SJSA1 (cell line): ENCODE results near the gene EIF1AX. TPM values are rescaled to one million over a fixed set of nuclear protein-coding genes. Genes with fewer than 3 reads are reported as not detected.

ENCODE experiments used
- DNase-seq, 2 experiments: peaks; one replicate each; pipeline ENCODE4 v3.0.0-alpha.2; 2015 to 2020; ENCODE audit warnings: low spot score in 2 of 2, low read depth in 1 of 2
- H3K27ac ChIP-seq: fragments of 250-450 bp; sonication (Bioruptor Pico); 2 replicates; pipeline ENCODE4 v1.5.1; 2020; ENCODE audit warnings: mild to moderate bottlenecking, moderate library complexity
- H3K27me3 ChIP-seq: fragments of 250-450 bp; sonication (Bioruptor Pico); replicated peaks from 2 replicates; pipeline ENCODE4 v1.5.1; 2020; ENCODE audit warnings: mild to moderate bottlenecking, moderate library complexity
- H3K36me3 ChIP-seq: fragments of 250-450 bp; sonication (Bioruptor Pico); 2 replicates; pipeline ENCODE4 v1.5.1; 2020; ENCODE audit warnings: mild to moderate bottlenecking
- H3K4me1 ChIP-seq: fragments of 250-450 bp; sonication (Bioruptor Pico); replicated peaks from 2 replicates; pipeline ENCODE4 v1.6.1; 2021; ENCODE audit warnings: mild to moderate bottlenecking
- H3K4me3 ChIP-seq: fragments of 250-450 bp; sonication (Bioruptor Pico); 2 replicates; pipeline ENCODE4 v1.5.1; 2020; ENCODE audit warnings: mild to moderate bottlenecking
- H3K9me3 ChIP-seq: fragments of 250-450 bp; sonication (Bioruptor Pico); replicated peaks from 2 replicates; pipeline ENCODE4 v1.5.1; 2020; ENCODE audit warnings: mild to moderate bottlenecking
- total RNA-seq: library from RNA; depleted of rRNA; stranded (reverse); fragments of >200 nt; shearing (Covaris generic); gene quantifications from 2 replicates; pipeline ENCODE4 v1.2.3, GENCODE V29; 2014; rRNA removed

Gene EIF1AX
- total RNA-seq, 1 experiment from 2014 or later = 58.9 TPM

DNA sequence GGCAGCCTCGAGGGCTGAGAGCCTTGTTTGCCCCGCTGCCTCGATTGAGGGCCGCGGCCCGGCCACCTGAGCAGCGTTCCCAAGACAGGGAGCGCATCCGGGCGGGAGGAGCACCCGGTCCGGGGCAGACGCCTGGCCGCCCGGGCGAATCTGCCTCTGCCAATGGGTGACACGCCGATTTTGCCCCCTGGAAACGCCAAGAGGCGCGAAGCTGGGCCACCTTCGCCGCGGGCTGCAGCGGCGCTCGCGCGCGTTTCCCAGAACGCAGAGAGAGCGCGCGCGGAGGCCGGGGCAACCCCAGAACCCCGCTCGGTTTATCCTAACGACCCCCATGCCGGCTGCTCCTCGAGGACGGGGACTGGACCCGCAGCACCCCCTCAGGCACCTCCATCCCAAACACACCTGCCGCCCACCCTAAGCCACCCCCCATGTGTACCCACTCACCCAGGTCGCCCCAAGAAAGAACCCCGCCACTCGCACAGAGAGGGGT lies 25.5 kb downstream of the EIF1AX start:
- H3K4me3 ChIP-seq = no peak overlapping the region
- 0 out of 2 replicates have a peak, but pooled peaks cover 5% of the 10 kb centered on the region for H3K27me3 ChIP-seq
- no peak for DNase-seq
- H3K4me1 ChIP-seq = no peaks in the 10 kb centered on the region
- H3K36me3 ChIP-seq = no peaks in the 10 kb centered on the region
- H3K9me3 ChIP-seq = no peaks in the 10 kb centered on the region
- no peak overlapping the region for H3K27ac ChIP-seq

DNA sequence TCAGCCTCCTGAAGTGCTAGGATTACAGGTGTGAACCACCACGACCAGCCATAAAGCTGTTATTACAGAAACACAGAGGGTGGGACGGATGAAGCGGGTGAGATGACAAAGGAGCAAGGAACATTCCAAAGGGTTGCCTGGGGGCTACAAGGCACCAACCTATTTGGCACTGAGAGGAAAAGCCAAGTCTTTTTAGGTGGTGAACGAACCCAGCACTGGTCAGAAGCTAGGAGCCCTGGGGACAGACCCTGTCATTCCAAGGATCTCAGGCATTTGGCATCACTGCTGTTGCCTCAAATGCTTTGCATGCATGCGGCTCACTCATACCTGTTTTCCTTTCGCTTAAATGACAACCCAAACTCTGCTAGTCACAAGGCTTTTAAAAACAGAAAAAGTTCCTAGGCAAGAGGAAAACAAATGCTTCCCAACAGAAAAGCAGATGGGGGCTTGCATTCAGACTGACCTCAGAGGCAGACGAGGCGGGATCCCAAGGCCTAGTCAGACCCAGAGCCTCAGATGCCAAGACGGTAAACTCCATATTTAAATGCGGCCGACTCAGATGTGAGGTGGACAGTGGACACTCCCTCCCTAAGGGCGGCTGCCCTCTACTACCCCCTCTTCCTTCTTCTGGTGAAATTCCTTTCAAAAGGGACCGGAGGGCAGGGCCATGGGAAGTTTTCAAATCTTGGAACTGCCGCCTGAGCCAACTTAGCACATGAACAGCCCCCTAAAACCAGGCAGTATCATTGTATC lies 29.4 kb downstream of the EIF1AX start:
- H3K27ac ChIP-seq = no peak overlapping the region
- no peaks in the 10 kb centered on the region for H3K36me3 ChIP-seq
- H3K4me1 ChIP-seq = no peaks in the 10 kb centered on the region
- H3K4me3 ChIP-seq = no peak overlapping the region
- 0 out of 2 replicates have a peak, but pooled peaks cover 5% of the 10 kb centered on the region for H3K27me3 ChIP-seq
- DNase-seq = no peak
- H3K9me3 ChIP-seq = no peaks in the 10 kb centered on the region

DNA sequence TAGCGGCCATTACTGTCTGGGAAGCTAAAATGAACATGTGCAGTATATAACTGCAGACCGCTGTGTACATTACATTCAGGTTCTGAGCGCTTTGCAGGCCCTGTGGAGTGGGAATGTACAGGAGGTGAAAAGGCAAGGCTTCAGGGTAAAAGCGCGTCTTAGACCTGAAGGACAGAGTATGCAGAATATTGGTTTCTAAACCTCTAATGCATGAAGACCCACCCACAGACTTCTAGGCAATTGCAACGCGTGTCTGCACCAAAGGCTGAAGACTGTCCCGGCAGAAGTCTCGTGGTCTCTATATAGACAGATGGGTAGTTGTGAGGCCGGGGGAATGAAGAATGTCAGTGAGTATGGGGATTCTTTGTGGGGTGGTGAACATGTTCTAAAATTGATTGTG lies 30.4 kb downstream of the EIF1AX start:
- no peaks in the 10 kb centered on the region for H3K9me3 ChIP-seq
- H3K27ac ChIP-seq = no peak overlapping the region
- H3K36me3 ChIP-seq = no peaks in the 10 kb centered on the region
- no peak overlapping the region for H3K4me3 ChIP-seq
- H3K4me1 ChIP-seq = no peaks in the 10 kb centered on the region
- no peak for DNase-seq
- no peaks in the 10 kb centered on the region for H3K27me3 ChIP-seq

GRCh38 chrX:20101934-20102581 lies 39.6 kb downstream of the EIF1AX start:
- Histone ChIP-seq H3K4me3 (no peak overlapping the region), H3K9me3 (no peaks in the 10 kb centered on the region), H3K27ac (no peak overlapping the region), H3K36me3 (no peaks in the 10 kb centered on the region), H3K27me3 (no peaks in the 10 kb centered on the region), H3K4me1 (no peaks in the 10 kb centered on the region)
- DNase-seq = no peak

- Histone ChIP-seq H3K27ac (no peak overlapping the region), H3K4me1 (no peaks in the 10 kb centered on the region), H3K36me3 (no peaks in the 10 kb centered on the region), H3K4me3 (no peak overlapping the region), H3K27me3 (no peaks in the 10 kb centered on the region), H3K9me3 (no peaks in the 10 kb centered on the region)
- DNase-seq = no peak
Observed at GRCh38 chrX:20091499-20091898, 50.1 kb downstream of the EIF1AX start.

DNA sequence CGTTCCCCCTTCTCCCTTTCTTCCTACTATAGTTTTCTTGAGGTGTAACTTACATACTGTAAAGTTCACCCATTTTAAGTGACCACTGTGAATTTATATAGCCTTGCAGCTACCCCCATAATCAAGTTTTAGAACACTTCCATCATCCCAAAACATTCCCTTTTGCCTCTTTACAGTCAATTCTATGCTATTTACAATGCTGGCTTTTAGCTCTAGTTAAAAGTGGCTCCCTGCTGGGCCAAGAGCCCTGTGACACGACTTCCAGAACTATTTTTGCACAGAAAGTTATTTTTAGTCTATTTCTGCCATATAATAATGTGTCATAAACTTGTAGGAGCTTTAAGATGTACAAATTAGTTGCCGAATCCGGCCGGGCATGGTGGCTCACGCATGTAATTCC lies 51.8 kb downstream of the EIF1AX start:
- Histone ChIP-seq H3K36me3 (no peaks in the 10 kb centered on the region), H3K4me3 (no peak overlapping the region), H3K9me3 (no peaks in the 10 kb centered on the region), H3K4me1 (no peaks in the 10 kb centered on the region), H3K27ac (no peak overlapping the region), H3K27me3 (no peaks in the 10 kb centered on the region)
- no peak for DNase-seq

GRCh38 chrX:20080277-20080676 lies 61.4 kb downstream of the EIF1AX start:
- Histone ChIP-seq H3K27me3 (no peaks in the 10 kb centered on the region), H3K36me3 (no peaks in the 10 kb centered on the region), H3K4me3 (no peak overlapping the region)

More at GRCh38 chrX:20080277-20080676, 61.4 kb downstream of the EIF1AX start:
- no peak for DNase-seq
- no peaks in the 10 kb centered on the region for H3K4me1 ChIP-seq
- no peaks in the 10 kb centered on the region for H3K9me3 ChIP-seq
- no peak overlapping the region for H3K27ac ChIP-seq

Other genes starting within 250 kb of the EIF1AX start
- 2.1 and 3.9 TPM in 2 replicates for gene BCLAF3, start 150.8 kb downstream of the EIF1AX start, total RNA-seq
- 0.11 TPM in 1 of 2 replicates, not detected in the other for gene MAP7D2, start 24.9 kb downstream of the EIF1AX start, total RNA-seq
- gene RPS6KA3, start 125.1 kb upstream of the EIF1AX start, total RNA-seq = 43.8 and 44.0 TPM in 2 replicates